Neuron (in vitro differentiated cells): ENCODE results near the gene LRP1.
A peak's percentile ranks its signal among the peaks of the same experiment; 100 is the strongest.

ENCODE experiments used
- H2AFZ ChIP-seq: one replicate; pipeline ENCODE4 v1.6.1; 2013; ENCODE audit warnings: low read depth, mild to moderate bottlenecking, inconsistent platforms, low read length, moderate library complexity
- H3K27me3 ChIP-seq: one replicate; pipeline ENCODE4 v1.6.1; 2013; ENCODE audit warnings: low read length; ENCODE audit not compliant: insufficient read depth
- H3K36me3 ChIP-seq: one replicate; pipeline ENCODE4 v1.6.1; 2013; ENCODE audit warnings: low read length; ENCODE audit not compliant: insufficient read depth
- H3K4me1 ChIP-seq: one replicate; pipeline ENCODE4 v1.6.1; 2013; ENCODE audit warnings: low read length; ENCODE audit not compliant: insufficient read depth
- H3K4me3 ChIP-seq: 2 replicates; pipeline ENCODE4 v1.5.1; 2013; ENCODE audit warnings: mild to moderate bottlenecking, low read length, moderate library complexity
- H3K9me3 ChIP-seq: one replicate; pipeline ENCODE4 v1.6.1; 2013; ENCODE audit warnings: low read length

The LRP1 gene

DNA sequence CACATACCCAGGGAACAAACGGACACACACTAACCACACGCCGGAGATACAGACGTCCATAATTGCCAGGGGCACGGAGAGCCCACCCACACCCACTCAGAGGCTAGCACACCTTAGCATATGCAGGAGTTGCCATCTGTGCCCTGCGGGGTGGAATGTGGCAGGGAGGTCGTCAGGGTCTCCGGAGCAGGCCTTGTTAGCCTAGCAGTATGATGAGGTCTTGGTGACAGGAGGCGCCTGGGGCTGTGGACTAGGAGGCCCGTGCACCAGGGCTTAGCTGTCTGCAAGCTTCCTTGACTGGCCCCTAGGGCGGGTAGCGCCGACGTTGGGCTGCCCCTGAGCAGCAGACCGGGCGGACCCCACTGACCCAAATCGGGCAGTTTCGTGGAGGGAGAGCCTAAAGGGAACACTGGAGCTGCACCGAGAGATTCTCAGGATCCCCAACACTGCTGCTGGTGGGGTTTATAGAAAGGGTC lies 112.7 kb downstream of the LRP1 start:
- Histone ChIP-seq H3K4me1 (peaks cover 38% of the 10 kb centered on the region), H3K27me3 (peaks cover 9% of the 10 kb centered on the region), H3K4me3 (peak overlapping the region; percentile 45)

DNA sequence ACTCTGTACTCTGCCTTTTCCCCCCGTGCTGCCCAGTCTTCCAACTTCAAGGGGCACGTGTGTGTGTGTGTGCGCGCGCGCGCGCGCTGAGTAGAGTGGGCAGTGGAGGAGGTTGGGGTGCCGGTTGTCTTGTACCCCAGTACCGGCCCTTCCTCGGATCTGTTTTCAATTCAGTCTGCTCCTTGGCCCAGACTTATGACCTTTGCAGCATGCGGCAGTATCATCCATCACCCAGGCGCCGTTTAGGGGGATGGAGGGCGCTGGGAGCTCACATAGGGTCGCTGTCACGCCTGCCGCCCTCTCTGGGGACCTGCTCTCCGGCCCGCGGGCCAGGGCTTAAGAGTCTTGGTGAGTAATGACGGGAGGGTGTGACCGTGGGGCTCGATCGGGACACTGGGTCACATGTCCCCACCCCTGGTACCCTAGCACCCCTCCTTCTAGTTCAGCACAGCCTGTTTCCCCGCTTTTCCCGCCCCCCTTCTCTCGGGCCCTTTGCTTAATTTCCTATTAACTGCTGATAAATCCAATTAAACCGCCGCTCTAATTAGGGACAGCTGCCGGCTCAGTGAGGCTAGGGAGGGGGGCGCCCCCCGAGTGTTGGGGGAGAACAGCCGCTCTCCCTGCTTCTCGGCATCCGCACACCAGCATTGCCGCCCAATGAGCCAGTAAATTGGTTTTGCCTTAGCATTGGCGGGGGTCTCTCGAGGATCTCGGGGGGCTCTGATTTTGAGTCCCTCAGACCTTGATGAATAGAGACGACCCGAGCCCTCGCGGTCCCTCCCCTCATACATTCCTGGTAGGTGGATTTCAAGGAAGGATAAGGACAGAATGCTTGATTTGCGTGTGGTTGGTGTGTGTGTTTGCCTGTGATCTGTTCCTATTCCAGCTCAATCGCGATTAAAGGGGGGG lies 113.4 kb downstream of the LRP1 start:
- H3K4me1 ChIP-seq, result peaks cover 38% of the 10 kb centered on the region
- H3K36me3 ChIP-seq, result no peaks in the 10 kb centered on the region
- H3K27me3 ChIP-seq, result peaks cover 9% of the 10 kb centered on the region
- no peaks in the 10 kb centered on the region for H3K9me3 ChIP-seq
- H3K4me3 ChIP-seq, result no peak overlapping the region
- H2AFZ ChIP-seq, result no peak overlapping the region

More for the DNA sequence above, 112.7 kb downstream of the LRP1 start:
- Histone ChIP-seq H3K9me3 (no peaks in the 10 kb centered on the region), H3K36me3 (no peaks in the 10 kb centered on the region), H2AFZ (no peak overlapping the region)

DNA sequence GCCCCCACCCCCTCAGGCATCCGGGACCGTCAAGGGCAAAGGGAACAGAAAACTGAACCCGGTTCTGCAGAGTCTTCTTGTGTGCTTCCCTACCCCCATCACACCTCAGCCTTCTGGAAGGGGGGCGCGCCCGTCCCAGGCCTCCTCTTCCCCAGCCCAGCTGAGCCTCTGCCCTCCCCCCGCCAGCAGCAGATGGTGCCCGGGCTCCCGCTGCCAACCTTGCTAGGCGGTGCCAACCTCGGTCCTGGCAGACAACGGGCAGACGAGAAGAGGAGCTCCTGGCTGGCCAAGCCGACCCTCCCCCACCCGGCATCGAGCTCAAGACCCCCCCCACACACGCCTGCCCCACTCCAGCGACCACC lies 114.0 kb downstream of the LRP1 start:
- Histone ChIP-seq H2AFZ (no peak overlapping the region), H3K9me3 (no peaks in the 10 kb centered on the region), H3K36me3 (no peaks in the 10 kb centered on the region), H3K4me1 (peaks cover 38% of the 10 kb centered on the region), H3K27me3 (peaks cover 9% of the 10 kb centered on the region), H3K4me3 (no peak overlapping the region)

- Histone ChIP-seq H3K36me3 (no peaks in the 10 kb centered on the region), H3K9me3 (no peaks in the 10 kb centered on the region), H3K4me3 (no peak overlapping the region), H3K4me1 (peaks cover 35% of the 10 kb centered on the region), H3K27me3 (peaks cover 9% of the 10 kb centered on the region), H2AFZ (no peak overlapping the region)
Observed at GRCh38 chr12:57242691-57243454, 114.6 kb downstream of the LRP1 start.

GRCh38 chr12:57243521-57244311 lies 115.4 kb downstream of the LRP1 start:
- H3K4me3 ChIP-seq, result no peak overlapping the region
- no peak overlapping the region for H2AFZ ChIP-seq
- H3K36me3 ChIP-seq, result no peaks in the 10 kb centered on the region
- peaks cover 9% of the 10 kb centered on the region for H3K27me3 ChIP-seq
- peaks cover 32% of the 10 kb centered on the region for H3K4me1 ChIP-seq
- no peaks in the 10 kb centered on the region for H3K9me3 ChIP-seq

DNA sequence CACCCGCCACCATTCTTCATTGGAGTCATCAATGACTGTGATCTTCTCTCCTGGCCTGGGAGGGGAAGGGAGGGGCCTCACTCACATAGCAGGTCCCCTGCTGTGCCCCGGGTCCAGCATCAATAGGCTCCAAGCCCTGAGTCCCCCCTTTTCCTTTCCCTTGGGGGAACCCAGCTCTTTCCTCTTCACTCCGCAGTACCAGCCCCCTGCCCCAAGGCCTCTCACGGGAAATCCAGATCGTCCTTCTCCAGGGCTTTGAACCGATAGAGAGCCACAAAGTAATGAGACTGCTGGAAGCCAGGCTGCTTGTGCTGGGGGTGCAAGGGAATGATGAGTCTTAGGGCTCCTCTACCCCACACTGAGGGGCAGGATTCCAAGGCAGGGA lies 116.0 kb downstream of the LRP1 start:
- Histone ChIP-seq H3K36me3 (no peaks in the 10 kb centered on the region), H3K9me3 (no peaks in the 10 kb centered on the region), H3K4me3 (no peak overlapping the region), H3K27me3 (peaks cover 9% of the 10 kb centered on the region), H2AFZ (no peak overlapping the region), H3K4me1 (peaks cover 31% of the 10 kb centered on the region)

DNA sequence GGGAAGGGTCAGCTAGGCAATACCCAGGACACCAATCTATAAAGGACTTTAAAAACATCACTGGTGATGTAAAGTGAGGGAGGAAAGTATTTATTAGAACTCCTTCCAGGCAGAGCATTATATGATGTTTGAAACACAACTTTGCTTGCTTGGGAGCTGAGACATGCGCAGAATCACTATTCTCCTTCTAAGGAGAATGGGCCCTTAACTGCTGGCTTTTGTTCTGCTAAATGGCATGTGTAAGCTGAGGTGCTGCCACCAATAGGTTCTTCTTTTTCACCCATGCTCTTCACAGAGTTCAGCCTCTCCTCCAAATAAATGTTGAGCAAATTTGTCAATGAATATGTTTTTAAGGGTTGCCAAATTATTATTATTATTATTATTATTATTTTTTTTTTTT lies 118.8 kb downstream of the LRP1 start:
- H3K9me3 ChIP-seq, result no peaks in the 10 kb centered on the region
- no peak overlapping the region for H3K4me3 ChIP-seq
- H3K36me3 ChIP-seq, result no peaks in the 10 kb centered on the region
- H2AFZ ChIP-seq, result no peak overlapping the region
- H3K4me1 ChIP-seq, result peaks cover 8% of the 10 kb centered on the region
- peaks cover 1% of the 10 kb centered on the region for H3K27me3 ChIP-seq

DNA sequence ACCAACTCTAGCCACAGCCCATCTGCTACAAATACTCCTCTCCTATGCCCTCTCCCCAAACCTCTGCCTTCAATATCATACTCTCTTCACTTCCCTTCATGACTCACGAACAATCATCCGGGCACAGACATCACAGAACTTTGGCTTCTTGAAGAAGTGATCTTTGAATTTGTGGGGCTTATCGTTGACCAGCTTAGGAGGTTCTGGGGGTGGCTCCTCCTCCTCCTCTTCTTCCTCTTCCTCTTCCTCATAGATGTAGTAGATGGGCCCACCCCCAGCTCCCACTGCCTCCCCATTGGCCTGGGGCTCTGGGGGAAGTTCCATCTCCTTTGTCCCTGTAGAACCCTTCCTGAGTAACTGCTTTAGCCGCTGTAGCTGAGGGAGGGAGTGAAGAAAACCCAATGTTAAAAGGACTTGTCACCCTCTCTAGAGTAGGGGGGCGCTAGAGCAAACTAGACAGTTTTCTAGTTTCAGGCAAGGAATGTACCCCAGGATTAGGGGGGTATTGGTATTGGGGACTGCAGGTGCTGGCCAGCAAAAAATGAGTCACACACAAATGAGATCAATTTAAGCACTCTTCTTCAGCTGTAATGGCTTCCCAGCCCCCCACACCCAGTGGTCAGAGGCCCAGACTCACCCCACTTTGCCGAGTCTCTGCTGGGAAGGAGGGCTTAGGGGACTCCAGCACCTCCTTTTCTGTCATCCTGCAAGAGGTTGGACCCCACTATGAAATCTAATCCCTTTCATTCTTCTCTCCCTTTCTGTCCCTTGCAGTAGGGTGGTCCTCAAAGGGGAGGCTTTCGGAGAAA lies 120.9 kb downstream of the LRP1 start:
- H3K9me3 ChIP-seq, result no peaks in the 10 kb centered on the region
- H3K36me3 ChIP-seq, result no peaks in the 10 kb centered on the region
- no peak overlapping the region for H2AFZ ChIP-seq
- no peaks in the 10 kb centered on the region for H3K4me1 ChIP-seq
- H3K27me3 ChIP-seq, result no peaks in the 10 kb centered on the region
- H3K4me3 ChIP-seq, result no peak overlapping the region

DNA sequence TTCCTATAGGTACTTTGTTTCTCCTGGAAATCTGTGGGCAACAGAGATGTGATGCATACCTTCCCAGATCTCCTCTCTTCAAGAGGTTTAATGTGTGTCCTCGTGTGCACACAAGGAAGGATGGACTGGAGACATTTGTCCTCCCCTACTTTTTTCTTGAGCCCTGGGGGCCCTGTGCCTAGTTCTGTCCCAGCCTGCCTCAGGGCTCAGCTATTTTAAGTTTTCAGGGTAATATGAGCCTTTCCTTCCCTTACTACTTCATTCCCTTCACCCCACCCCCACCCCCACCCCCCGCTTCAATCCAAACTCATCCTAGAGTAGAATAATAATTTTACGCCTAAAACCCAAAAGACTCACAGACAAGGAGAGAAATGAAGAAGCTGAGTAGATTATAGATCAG lies 122.3 kb downstream of the LRP1 start:
- Histone ChIP-seq H3K27me3 (no peaks in the 10 kb centered on the region), H2AFZ (no peak overlapping the region), H3K9me3 (no peaks in the 10 kb centered on the region), H3K36me3 (peaks cover 14% of the 10 kb centered on the region), H3K4me1 (no peaks in the 10 kb centered on the region), H3K4me3 (no peak overlapping the region)

DNA sequence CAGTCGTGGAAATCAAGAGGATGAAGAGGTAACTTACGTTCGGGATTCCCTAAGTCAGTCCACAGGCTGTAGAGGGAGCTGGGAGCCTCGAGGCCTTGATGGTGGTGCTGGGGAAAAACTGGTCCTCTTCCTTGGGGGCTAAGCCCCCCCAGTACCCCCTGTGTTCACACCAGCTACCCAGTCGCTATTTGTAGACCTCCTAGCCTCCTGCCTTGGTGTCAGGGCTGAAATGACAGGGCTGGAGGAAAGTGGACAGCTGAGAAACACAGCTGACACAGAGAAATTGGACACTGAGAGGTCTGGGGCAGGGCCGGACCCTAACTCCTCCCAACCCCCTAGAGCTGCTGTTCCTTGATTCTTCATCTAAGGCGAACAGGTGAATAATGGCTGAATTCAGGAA lies 122.7 kb downstream of the LRP1 start, which contains the start of gene STAC3:
TSS of gene STAC3 (minus strand) at position 232 of the 400 bp plus-strand sequence. CDS start 1,551 bp downstream, outside the sequence.
- no peak within 1 kb of the TSS for H2AFZ ChIP-seq
- no peaks in the 10 kb centered on the region for H3K27me3 ChIP-seq
- no peak within 1 kb of the TSS for H3K4me3 ChIP-seq
- H3K9me3 ChIP-seq, result no peaks in the 10 kb centered on the region
- no peaks in the 10 kb centered on the region for H3K4me1 ChIP-seq
- peaks cover 18% of the 10 kb centered on the region for H3K36me3 ChIP-seq

GRCh38 chr12:57254506-57255280 lies 126.4 kb downstream of the LRP1 start:
- Histone ChIP-seq H3K27me3 (no peaks in the 10 kb centered on the region), H3K9me3 (no peaks in the 10 kb centered on the region), H3K4me1 (no peaks in the 10 kb centered on the region), H3K4me3 (no peak overlapping the region), H3K36me3 (peaks cover 47% of the 10 kb centered on the region), H2AFZ (no peak overlapping the region)
